NCI-H2196 treated with DMSO at 0.1 percent for 48 hours (cell line): ENCODE data around the gene VEGFB.

Experiments
- DNase-seq: peaks from one replicate; lab custom pipeline; 2025; ENCODE audit not compliant: unreplicated experiment; lab: John Stamatoyannopoulos, UW

VEGFB gene

GRCh38 chr11:64230171-64230984 is 4.0 kb upstream of the VEGFB start, which contains the start of gene DNAJC4:
DNAJC4 (plus strand) TSS chr11:64230548; CDS start chr11:64230855, 307 bp downstream.
- peak; percentile 80 for DNase-seq

GRCh38 chr11:64230985-64231365 is 3.4 kb upstream of the VEGFB start:
- DNase-seq = no peak

GRCh38 chr11:64231546-64231945 is 2.8 kb upstream of the VEGFB start:
- no peak for DNase-seq

- no peak for DNase-seq
Observed at GRCh38 chr11:64232182-64232966, 2.0 kb upstream of the VEGFB start.

- no peak for DNase-seq
Observed at GRCh38 chr11:64232967-64233315, 1.4 kb upstream of the VEGFB start.

- no peak for DNase-seq
Observed at GRCh38 chr11:64234647-64235379, 429 bp downstream of the VEGFB start.

- no peak for DNase-seq
Observed at GRCh38 chr11:64235437-64236161, 1.2 kb downstream of the VEGFB start.

GRCh38 chr11:64237484-64237951 is 3.1 kb downstream of the VEGFB start:
- peak; percentile 95 for DNase-seq

GRCh38 chr11:64238076-64238475 is 3.7 kb downstream of the VEGFB start:
- DNase-seq = no peak

- no peak for DNase-seq
Observed at GRCh38 chr11:64238999-64239398, 4.6 kb downstream of the VEGFB start.

- DNase-seq = no peak
Observed at GRCh38 chr11:64239662-64240434, 5.5 kb downstream of the VEGFB start.

GRCh38 chr11:64240435-64241240 is 6.3 kb downstream of the VEGFB start, which contains the start of gene FKBP2:
FKBP2 (plus strand) TSS chr11:64241095; CDS start chr11:64242388, 1,293 bp downstream.
- peak; percentile 95 for DNase-seq

- peak; percentile 94 for DNase-seq
Observed at GRCh38 chr11:64241241-64241490, 6.8 kb downstream of the VEGFB start.

GRCh38 chr11:64241491-64242374 is 7.3 kb downstream of the VEGFB start:
- DNase-seq = no peak

- no peak for DNase-seq
Observed at GRCh38 chr11:64243236-64243854, 9.0 kb downstream of the VEGFB start.

- DNase-seq = no peak
Observed at GRCh38 chr11:64244107-64244506, 9.7 kb downstream of the VEGFB start.

- DNase-seq = no peak
Observed at GRCh38 chr11:64244966-64245365, 10.6 kb downstream of the VEGFB start.

GRCh38 chr11:64245401-64245796 is 11.0 kb downstream of the VEGFB start:
- peak; percentile 30 for DNase-seq
